Activated CD8-positive, alpha-beta memory T cell treated with anti-CD3 and anti-CD28 coated beads for 48 hours (primary cell): Measurements from ENCODE around the gene RAB30.
"Not testable (repeated sequence)": the region's sequence is repeated elsewhere in the genome, so short reads cannot be mapped to it uniquely, and the experiment has no call there.

ENCODE experiments used
- DNase-seq, 3 experiments: peaks; one replicate each; pipeline ENCODE4 v3.0.0-alpha.2; 2020; ENCODE audit warnings: low read depth in 2 of 3, low spot score in 2 of 3

Gene RAB30

GRCh38 chr11:82950502-82950901 is 121.2 kb downstream of the RAB30 start:
- DNase-seq: not testable (repeated sequence)

- no peak for DNase-seq
Measured at GRCh38 chr11:82949352-82949751, 122.3 kb downstream of the RAB30 start.

- no peak for DNase-seq
Measured at GRCh38 chr11:82945682-82946081, 126.0 kb downstream of the RAB30 start.

GRCh38 chr11:82945041-82945440 is 126.7 kb downstream of the RAB30 start:
- DNase-seq: not testable (repeated sequence)

- DNase-seq: no peak
Measured at GRCh38 chr11:82944198-82944597, 127.5 kb downstream of the RAB30 start.

GRCh38 chr11:82943430-82943829 is 128.3 kb downstream of the RAB30 start:
- not testable (repeated sequence) for DNase-seq

- no peak for DNase-seq
Measured at GRCh38 chr11:82942376-82942775, 129.3 kb downstream of the RAB30 start.

- DNase-seq: no peak
Measured at GRCh38 chr11:82939456-82939855, 132.2 kb downstream of the RAB30 start.

GRCh38 chr11:82937554-82937953 is 134.1 kb downstream of the RAB30 start:
- DNase-seq: no peak

GRCh38 chr11:82936261-82936660 is 135.4 kb downstream of the RAB30 start:
- no peak for DNase-seq

GRCh38 chr11:82932564-82932963 is 139.1 kb downstream of the RAB30 start:
- DNase-seq: no peak

- DNase-seq: no peak
Measured at GRCh38 chr11:82930734-82931133, 141.0 kb downstream of the RAB30 start.

- no peak for DNase-seq
Measured at GRCh38 chr11:82930229-82930628, 141.5 kb downstream of the RAB30 start.

- no peak for DNase-seq
Measured at GRCh38 chr11:82929121-82929520, 142.6 kb downstream of the RAB30 start.

- DNase-seq: no peak
Measured at GRCh38 chr11:82927264-82927880, 144.3 kb downstream of the RAB30 start.

- no peak for DNase-seq
Measured at GRCh38 chr11:82924522-82925224, 147.0 kb downstream of the RAB30 start.
